SIG-M5 treated with dmso at 0.1 percent for 504 hours (cell line): ENCODE results near the gene CD69.

Experiments used
- DNase-seq: peaks from one replicate; lab custom pipeline; 2025; ENCODE audit not compliant: unreplicated experiment; lab: John Stamatoyannopoulos, UW

Gene CD69

GRCh38 chr12:9782547-9783382 lies 22.1 kb upstream of the CD69 start:
- DNase-seq: no peak

GRCh38 chr12:9781360-9781759 lies 20.7 kb upstream of the CD69 start:
- DNase-seq: no peak

GRCh38 chr12:9779209-9779608 lies 18.5 kb upstream of the CD69 start:
- no peak for DNase-seq

- DNase-seq: no peak
Observed at GRCh38 chr12:9776781-9777180, 16.1 kb upstream of the CD69 start.

- DNase-seq: no peak
Observed at GRCh38 chr12:9773216-9773877, 12.6 kb upstream of the CD69 start.

GRCh38 chr12:9763025-9763424 lies 2.3 kb upstream of the CD69 start:
- DNase-seq: no peak

GRCh38 chr12:9762369-9762768 lies 1.7 kb upstream of the CD69 start:
- DNase-seq: no peak

GRCh38 chr12:9761419-9761781 lies 699 bp upstream of the CD69 start:
- DNase-seq: no peak

GRCh38 chr12:9760120-9760519 lies 581 bp downstream of the CD69 start:
- DNase-seq: no peak

GRCh38 chr12:9759694-9760093 lies 1.0 kb downstream of the CD69 start:
- DNase-seq: no peak

GRCh38 chr12:9758119-9758518 lies 2.6 kb downstream of the CD69 start:
- no peak for DNase-seq

- no peak for DNase-seq
Observed at GRCh38 chr12:9757433-9758025, 3.2 kb downstream of the CD69 start.

- no peak for DNase-seq
Observed at GRCh38 chr12:9756706-9757105, 4.0 kb downstream of the CD69 start.

GRCh38 chr12:9756170-9756569 lies 4.5 kb downstream of the CD69 start:
- DNase-seq: no peak

- no peak for DNase-seq
Observed at GRCh38 chr12:9755567-9755966, 5.1 kb downstream of the CD69 start.

- DNase-seq: no peak
Observed at GRCh38 chr12:9755035-9755434, 5.7 kb downstream of the CD69 start.

GRCh38 chr12:9754099-9754927 lies 6.4 kb downstream of the CD69 start:
- no peak for DNase-seq

GRCh38 chr12:9753498-9753897 lies 7.2 kb downstream of the CD69 start:
- no peak for DNase-seq

- no peak for DNase-seq
Observed at GRCh38 chr12:9753073-9753472, 7.6 kb downstream of the CD69 start.

GRCh38 chr12:9752145-9752933 lies 8.4 kb downstream of the CD69 start:
- DNase-seq: no peak
